Parathyroid adenoma (tissue), 2 donors: ENCODE results near the gene RETREG2.

Experiments used
- H2AFZ ChIP-seq: fragments of 300-600 bp; sonication (generic); one replicate; pipeline ENCODE4 v1.7.0; 2017; ENCODE audit warnings: antibody characterized with exemption, mild to moderate bottlenecking
- H3K27ac ChIP-seq: fragments of 300-600 bp; sonication (generic); one replicate; pipeline ENCODE4 v1.7.0; 2017
- H3K27me3 ChIP-seq: fragments of 300-600 bp; sonication (generic); one replicate; pipeline ENCODE4 v1.7.0; 2017; ENCODE audit warnings: low read length; ENCODE audit not compliant: control insufficient read depth, insufficient read depth
- H3K36me3 ChIP-seq: fragments of 300-600 bp; sonication (generic); one replicate; pipeline ENCODE4 v1.7.0; 2017; ENCODE audit warnings: low read length; ENCODE audit not compliant: control insufficient read depth, insufficient read depth
- H3K4me1 ChIP-seq: fragments of 300-600 bp; sonication (generic); one replicate; pipeline ENCODE4 v1.7.0; 2017; ENCODE audit warnings: control low read depth
- H3K4me2 ChIP-seq: fragments of 300-600 bp; sonication (generic); one replicate; pipeline ENCODE4 v1.7.0; 2017; ENCODE audit warnings: low read length
- H3K4me3 ChIP-seq: fragments of 300-600 bp; sonication (generic); one replicate; pipeline ENCODE4 v1.7.0; 2017; ENCODE audit warnings: low read depth, low read length
- H3K79me2 ChIP-seq: fragments of 300-600 bp; sonication (generic); one replicate; pipeline ENCODE4 v1.7.0; 2017; ENCODE audit warnings: control low read depth
- H3K9ac ChIP-seq: fragments of 300-600 bp; sonication (generic); one replicate; pipeline ENCODE4 v1.7.0; 2017; ENCODE audit warnings: mild to moderate bottlenecking
- H3K9me3 ChIP-seq: fragments of 300-600 bp; sonication (generic); one replicate; pipeline ENCODE4 v1.7.0; 2017; ENCODE audit warnings: low read length; ENCODE audit not compliant: control insufficient read depth
- CTCF ChIP-seq: fragments of 300-600 bp; sonication (generic); IDR thresholded peaks from one replicate; pipeline ENCODE4 v1.7.0; 2017; ENCODE audit warnings: antibody characterized with exemption, mild to moderate bottlenecking
- donor health status: primary hyperparathyroidism.

The RETREG2 gene

GRCh38 chr2:219173176-219173575 is 4.9 kb upstream of the RETREG2 start:
- peaks cover 3% of the 10 kb centered on the region for H3K4me1 ChIP-seq
- no peak for TF ChIP-seq CTCF
- no peak overlapping the region for H2AFZ ChIP-seq
- no peaks in the 10 kb centered on the region for H3K79me2 ChIP-seq
- no peak overlapping the region for H3K4me3 ChIP-seq
- no peaks in the 10 kb centered on the region for H3K9me3 ChIP-seq
- H3K4me2 ChIP-seq: no peak overlapping the region
- no peaks in the 10 kb centered on the region for H3K27me3 ChIP-seq
- no peaks in the 10 kb centered on the region for H3K36me3 ChIP-seq
- H3K27ac ChIP-seq: no peak overlapping the region
- no peak overlapping the region for H3K9ac ChIP-seq

GRCh38 chr2:219174146-219174545 is 3.9 kb upstream of the RETREG2 start:
- TF ChIP-seq CTCF: no peak
- no peak overlapping the region for H2AFZ ChIP-seq
- no peaks in the 10 kb centered on the region for H3K9me3 ChIP-seq
- H3K4me1 ChIP-seq: peaks cover 6% of the 10 kb centered on the region
- no peak overlapping the region for H3K27ac ChIP-seq
- no peak overlapping the region for H3K4me2 ChIP-seq
- peaks cover 5% of the 10 kb centered on the region for H3K79me2 ChIP-seq
- no peak overlapping the region for H3K4me3 ChIP-seq
- H3K9ac ChIP-seq: no peak overlapping the region
- H3K36me3 ChIP-seq: no peaks in the 10 kb centered on the region
- H3K27me3 ChIP-seq: no peaks in the 10 kb centered on the region

- Histone ChIP-seq H3K4me2 (no peak overlapping the region), H3K27me3 (no peaks in the 10 kb centered on the region), H2AFZ (no peak overlapping the region), H3K36me3 (no peaks in the 10 kb centered on the region), H3K27ac (no peak overlapping the region), H3K79me2 (peaks cover 8% of the 10 kb centered on the region), H3K9me3 (no peaks in the 10 kb centered on the region), H3K9ac (no peak overlapping the region), H3K4me3 (no peak overlapping the region), H3K4me1 (peaks cover 12% of the 10 kb centered on the region)
- no peak for TF ChIP-seq CTCF
Observed at GRCh38 chr2:219174801-219175200, 3.3 kb upstream of the RETREG2 start.

- H3K4me1 ChIP-seq: peaks cover 12% of the 10 kb centered on the region
Observed at GRCh38 chr2:219175486-219175885, 2.6 kb upstream of the RETREG2 start.

More at GRCh38 chr2:219175486-219175885, 2.6 kb upstream of the RETREG2 start:
- Histone ChIP-seq H3K9ac (no peak overlapping the region), H3K4me2 (peak overlapping the region; percentile 99), H3K27ac (peak overlapping the region; percentile 99), H2AFZ (no peak overlapping the region), H3K9me3 (no peaks in the 10 kb centered on the region), H3K79me2 (peaks cover 8% of the 10 kb centered on the region), H3K4me3 (peak overlapping the region; percentile 95), H3K36me3 (no peaks in the 10 kb centered on the region), H3K27me3 (no peaks in the 10 kb centered on the region)
- TF ChIP-seq CTCF: no peak
